ENCODE data around the gene EFNA2.

GRCh38 chr19:1315470-1316166, 29.9 kb downstream of the EFNA2 start:
- TF ChIP-seq CTCF (IDR thresholded peaks at IDR 0.05): peak; percentile 38 to 70 (median 62)
- TF ChIP-seq POLR2A (IDR thresholded peaks at IDR 0.05): no peak

Data from esophagus squamous epithelium (tissue), 4 donors.